Activated CD8-positive, alpha-beta memory T cell treated with anti-CD3 and anti-CD28 coated beads, Interleukin-2, amount 50 U/mL, for 48 hours (primary cell): ENCODE results near the gene METTL24.
"Not testable (repeated sequence)": the region's sequence is repeated elsewhere in the genome, so short reads cannot be mapped to it uniquely, and the experiment has no call there.

Experiments
- DNase-seq: peaks from one replicate; pipeline ENCODE4 v3.0.0-alpha.2; 2020

Gene METTL24

DNA sequence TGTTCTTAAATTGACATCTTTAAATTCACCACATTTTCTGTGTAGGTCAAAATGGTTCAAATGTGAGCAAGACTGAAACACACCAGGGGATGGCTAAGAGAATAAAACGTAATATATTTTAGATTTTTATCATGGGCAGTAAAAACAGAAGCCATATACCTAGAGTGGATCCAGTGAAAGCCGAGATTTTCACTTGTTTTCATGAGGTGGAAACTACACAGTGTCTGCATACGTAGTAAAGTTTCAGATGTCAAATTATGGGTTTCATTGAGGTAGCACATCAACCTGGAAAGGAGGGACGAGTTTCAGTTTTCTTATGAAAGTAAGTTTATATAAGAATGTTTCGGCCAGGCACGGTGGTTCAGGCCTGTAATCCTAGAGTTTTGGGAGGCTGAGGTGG, 25.9 kb downstream of the METTL24 start:
- no peak for DNase-seq

DNA sequence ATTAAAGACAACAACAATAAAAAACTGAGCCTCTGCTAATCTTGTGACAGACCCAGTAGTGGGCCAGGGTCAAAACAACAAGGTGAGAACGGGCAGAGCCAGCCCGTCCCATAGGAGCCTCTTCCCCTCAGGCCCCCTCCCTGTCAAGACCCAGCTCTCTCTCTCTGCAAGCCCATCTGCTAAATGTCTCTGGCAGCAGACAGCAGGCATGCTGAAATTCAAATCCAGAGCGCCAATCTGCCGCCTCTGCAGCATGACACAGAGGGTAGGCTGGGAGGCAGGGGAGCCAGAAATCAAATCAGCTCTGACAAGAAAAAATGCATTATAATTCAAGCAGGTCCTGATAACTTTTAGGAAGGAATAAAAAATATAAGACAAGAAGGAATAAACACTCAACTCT, 26.3 kb downstream of the METTL24 start:
- no peak for DNase-seq

DNA sequence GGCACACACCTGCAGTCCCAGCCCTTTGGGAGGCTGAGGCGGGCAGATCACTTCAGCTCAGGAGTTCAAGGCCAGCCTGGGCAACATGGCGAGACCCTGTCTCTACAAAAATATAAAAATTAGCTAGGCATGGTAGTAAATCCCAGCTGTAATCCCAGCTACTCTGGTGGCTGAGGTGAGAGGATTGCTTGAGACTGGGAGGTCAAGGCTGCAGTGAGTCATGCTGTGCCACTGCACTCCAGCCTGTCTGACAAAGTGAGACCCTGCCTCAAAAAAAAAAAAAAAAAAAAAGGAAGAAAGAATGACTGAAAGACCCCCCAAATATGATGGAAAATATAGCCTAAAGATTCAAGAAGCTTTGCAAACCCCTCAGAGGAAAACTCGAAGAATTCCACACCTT, 26.8 kb downstream of the METTL24 start:
- DNase-seq: no peak

DNA sequence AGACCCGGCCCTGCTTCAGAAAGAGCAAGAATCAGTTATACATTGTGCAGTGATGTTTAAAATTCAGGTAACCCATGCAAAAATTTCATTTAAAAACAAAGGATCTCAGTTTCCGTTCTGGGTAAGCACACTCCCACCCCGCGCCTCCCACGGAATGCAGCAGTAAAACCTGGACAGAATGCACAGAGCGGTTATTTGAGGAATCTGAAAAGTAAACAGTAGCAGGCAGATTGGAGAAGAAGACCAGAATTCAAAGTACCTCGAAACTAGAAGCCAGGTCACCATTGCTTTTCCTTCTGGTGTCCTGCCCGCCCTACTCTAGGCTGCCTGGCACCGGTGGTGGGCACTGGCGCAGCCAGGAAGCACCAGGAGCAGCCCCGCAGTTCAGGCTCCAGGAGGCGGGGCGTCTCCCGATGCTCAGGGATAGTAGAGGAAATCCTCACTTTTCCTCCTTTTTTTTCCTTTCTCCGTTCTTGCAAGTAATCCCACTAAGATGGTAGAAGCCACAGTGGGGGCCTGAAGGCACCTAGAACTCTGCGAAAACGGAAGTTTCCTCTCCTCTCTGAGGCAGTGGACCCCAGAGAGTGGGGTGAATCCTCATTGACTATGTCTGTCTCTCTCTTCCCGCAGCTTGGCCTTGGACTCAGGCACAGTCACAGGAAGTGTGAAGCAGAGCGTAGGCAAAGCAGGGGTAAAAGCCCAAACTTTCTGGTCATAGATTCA, 28.3 kb downstream of the METTL24 start:
- DNase-seq: no peak

DNA sequence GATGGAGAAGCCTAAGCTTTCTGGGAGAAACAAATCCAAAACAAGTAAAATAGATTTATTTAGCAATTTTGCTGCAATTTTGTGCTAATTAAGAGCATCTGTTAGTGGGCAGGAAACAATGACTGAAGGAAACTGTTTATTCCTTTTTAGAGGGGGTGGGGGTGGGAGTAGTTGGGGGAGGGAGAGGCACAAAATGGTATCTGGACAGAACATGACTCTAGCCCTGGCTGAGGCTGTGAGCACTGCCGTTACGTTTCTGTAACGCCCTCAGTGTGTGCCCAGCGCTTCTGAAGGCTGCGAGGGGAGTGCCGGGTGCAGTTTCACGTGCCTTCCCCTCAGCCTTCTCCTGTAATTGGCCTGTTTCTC, 28.8 kb downstream of the METTL24 start:
- DNase-seq: no peak

DNA sequence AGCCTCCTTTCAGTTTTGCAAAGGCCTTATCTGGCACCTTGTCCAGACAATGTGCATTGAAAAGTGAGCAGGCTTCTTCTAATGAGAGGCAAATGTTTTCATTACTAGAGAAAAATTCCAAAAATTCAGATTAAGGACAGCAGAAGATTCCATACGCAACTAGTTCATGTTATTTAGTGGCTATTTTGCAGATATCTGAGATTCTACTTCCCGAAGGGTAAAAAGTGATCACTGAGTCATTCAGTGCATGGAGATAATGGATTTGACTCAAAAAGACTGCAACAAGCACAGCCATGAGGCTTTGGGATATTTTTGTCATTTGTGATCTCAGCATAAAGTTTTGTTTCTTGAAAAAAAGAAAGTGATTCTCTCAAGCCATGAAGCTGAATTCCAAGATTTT, 29.9 kb downstream of the METTL24 start:
- no peak for DNase-seq

DNA sequence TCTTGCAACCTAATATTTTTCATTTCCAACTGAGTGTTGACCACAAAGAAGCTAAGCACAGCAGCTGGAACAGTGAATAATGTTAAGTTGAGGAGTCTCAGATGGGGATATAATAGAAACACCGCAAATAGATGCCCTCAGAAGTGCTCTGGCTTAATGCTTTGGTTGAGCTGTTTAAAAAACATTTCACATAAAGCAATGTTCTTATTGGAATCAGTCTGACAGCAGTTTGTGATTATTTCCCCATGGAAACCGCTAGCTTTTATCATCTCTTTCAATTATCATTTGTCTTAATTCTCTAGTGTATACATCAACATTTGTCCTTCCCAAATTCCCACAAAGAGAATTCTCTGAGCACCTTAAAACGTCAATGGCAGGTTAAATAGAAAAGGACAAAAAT, 30.8 kb downstream of the METTL24 start:
- no peak for DNase-seq

DNA sequence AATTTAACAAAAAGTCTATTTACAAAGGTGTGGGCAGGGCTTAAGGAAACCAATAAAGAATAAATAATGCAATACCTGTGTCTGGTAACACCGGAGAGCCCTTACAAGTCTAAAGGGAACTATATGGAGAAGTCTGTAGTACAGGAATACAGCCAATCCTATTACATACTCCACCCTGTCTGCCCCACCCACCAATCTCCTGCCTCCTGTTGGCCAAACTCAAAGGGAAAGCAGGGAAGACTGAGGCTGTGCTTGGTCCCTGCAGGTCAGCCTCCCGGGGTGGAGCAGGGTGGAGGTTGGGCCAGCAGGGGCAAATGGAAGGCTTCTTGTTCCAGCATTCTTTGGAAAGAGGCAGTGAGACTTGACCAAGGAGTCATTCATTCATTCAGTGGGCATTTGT, 31.5 kb downstream of the METTL24 start:
- no peak for DNase-seq

DNA sequence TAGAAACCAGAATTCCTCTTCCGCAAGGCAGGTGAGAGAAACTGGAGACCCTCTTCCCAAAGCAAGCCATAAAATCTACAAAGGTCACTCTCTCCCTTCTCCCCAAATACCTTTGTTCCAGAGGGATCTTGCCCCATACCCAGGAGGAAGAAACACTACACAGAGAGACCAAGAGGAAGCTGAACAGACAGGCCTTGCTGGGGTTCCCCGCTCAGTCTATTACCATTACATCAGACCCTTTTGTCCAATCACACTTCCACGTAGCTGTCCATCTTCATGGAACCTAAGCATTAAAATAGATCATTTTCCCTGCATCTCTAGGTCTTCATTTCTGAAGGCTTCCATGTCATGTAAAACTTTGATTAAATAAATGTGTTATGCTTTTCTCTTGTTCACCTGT, 32.1 kb downstream of the METTL24 start:
- no peak for DNase-seq

DNA sequence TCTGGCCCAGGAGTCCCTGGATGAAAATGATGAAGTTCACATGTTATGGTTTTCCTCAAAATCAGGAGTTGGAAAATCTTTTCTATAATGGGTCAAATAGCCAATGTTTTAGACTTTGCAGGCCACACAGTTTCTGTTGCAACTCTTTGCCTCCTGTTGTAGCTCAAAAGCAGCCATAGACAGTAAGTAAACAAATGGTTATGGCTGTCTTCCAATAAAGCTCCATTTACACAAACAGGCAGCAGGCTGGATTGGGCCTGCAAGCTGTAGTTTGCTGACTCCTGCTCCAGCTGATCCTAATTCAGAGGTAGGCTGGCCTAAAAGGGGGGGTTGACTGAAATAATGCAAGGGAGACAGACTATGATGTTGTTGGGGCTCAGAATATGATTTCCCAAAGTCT, 33.0 kb downstream of the METTL24 start:
- no peak for DNase-seq

DNA sequence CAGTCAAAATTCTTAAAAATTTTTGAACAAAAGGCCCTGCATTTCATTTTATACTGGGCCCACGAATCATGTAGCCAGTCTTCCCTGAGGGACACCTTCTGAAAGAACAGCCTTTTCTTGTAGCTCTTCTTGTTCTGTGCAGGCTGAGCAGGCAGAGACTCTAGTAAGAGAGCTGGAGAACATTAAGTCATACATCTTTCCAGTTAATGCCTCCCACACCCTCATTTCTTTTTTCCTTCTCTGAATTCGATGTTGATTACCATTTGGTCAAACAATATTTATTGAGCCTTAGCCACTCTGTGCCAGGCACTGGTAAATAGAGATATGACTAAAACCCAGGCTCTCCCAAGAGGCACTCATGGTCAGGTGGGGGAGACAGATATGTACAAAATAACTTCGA, 33.6 kb downstream of the METTL24 start:
- DNase-seq: no peak

DNA sequence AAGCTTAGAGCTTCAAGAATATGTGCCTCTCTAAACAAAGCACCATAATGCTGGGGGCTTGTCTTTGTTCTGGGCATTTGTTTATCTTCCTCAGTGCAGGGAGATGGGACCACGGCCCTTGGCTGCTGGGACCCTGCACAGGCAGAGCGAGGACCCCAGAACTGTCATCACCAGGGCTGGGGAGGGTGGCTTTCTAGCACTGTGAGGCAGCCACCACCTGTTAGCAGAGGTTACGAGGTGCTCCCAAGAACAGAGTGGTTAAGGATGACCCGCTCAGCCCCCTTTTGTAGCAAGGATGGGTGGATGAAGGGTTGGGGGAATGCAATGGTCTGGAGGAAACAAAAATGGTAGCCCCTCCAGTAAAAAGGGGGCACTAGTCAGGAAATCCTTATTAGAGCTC, 34.9 kb downstream of the METTL24 start:
- DNase-seq: no peak

DNA sequence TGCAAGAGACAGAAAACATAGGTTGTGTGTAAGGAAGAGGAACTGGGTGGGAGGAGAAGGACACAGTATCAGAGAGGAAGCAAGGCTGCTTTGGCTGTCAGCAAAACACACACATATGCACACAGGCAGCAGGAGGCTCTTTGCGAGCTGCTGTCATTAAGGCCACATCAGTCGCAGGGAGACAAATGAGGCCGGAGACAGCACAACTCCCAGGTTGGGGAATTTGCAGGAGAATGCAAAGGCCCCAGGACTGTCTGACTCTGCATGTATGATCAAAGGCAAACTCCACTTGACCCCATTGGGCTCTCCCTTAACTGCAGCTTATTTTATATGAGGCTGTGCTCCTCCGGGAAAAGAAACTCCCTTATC, 35.3 kb downstream of the METTL24 start:
- DNase-seq: no peak

DNA sequence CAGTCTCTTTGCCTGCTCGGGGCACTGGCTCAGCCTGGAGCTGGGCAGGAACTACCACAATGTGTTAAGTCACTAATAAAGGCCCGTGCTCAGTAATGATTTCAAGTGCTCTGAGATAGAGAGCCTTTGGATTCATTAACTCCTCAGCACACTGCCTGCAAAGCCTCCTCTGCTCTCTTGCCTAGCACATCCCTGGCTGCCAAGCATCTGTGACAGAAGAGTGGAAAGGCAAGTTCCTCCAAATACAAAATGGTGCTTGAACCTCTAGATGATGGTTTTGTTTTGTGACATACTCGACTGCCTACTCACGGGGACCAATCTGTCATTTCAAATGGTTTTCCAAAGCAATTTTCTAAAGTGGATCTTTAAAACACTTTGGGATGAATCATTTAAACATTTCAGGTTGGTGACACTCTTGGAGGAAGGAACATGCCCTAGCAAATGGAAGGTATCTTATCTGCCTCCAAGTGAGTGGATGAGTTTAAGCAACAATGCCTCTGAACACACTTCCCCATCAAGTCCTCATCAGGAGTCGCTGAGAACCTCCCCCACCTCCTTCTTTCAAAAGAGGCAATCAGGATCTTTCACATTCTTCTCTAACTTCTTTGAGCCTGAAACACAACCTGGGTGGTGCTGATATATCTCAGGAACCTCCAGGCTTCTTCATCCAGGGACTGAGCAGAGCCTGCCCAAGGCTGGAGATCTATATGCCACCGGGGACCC, 35.8 kb downstream of the METTL24 start:
- no peak for DNase-seq

DNA sequence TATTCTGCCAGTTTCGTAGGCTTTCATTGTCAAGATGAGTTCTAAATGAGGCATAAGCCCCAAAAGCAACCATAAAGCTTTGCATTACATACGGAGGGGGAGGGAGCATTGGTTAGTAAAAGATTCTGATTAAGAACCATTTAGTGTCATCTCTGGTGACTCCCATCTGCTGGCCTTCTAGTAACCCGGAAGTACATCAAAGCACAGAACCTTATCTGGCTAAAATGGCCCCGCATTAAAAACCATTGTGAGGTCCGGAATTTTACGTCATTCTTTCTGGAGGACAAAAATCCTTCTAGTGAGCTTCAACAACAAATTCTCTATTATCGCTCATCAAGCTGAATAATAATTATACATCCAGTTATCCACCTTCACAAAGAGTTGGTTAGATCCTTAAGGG, 37.8 kb downstream of the METTL24 start:
- no peak for DNase-seq

DNA sequence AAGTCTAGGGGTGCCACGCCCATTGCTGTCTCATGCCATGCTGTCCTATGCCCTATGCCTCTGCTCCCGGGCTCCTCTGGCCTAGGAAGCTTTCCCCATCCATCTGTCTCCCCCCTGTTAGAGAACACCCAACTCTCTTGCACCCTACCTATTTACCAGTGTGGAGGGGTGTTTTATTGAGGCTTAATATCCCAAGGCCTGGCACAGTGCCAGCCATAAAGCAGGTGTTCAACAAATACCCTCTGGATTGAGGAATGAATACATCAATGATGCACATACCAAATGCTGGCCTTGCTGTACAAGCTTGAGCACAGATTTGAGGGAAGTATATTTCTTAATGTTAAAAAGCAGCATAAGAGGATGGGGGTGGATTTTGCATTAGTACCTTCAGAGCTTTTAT, 38.3 kb downstream of the METTL24 start:
- DNase-seq: no peak

DNA sequence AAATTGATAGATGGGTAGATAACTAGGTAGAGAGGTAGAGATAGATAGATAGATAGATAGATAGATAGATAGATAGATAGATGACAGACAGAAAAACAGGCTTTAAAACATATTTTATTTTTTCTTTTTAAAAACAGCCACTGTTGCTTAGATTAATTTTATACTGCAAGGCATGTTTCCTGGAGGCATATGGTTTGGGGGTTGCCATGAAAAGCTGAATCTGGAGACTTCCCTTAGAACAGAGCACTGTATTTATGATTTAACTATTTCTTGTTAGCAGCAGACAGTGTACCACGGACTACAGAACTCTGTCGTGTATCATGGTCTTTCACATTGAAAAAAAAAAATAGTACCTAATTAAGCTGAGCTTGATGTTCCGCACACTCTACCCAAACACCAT, 38.8 kb downstream of the METTL24 start:
- no peak for DNase-seq

DNA sequence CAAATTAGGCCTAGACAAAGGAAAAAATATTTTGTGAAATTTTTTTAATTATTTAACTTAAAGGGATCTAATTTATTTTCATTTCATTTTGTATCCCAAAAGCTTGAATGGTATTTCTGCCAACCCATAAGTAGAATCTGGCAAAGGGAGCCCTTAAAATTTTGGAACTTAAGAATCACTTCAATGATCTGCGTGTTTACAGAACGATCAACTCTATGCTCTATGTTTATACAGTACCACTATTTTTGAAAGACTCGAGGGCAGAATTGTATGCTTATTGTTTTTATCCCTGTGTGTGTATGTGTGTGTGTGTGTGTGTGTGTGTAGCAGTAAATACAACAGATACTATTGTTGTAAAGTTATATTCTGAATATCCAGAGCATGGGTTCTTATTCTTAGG, 39.2 kb downstream of the METTL24 start:
- no peak for DNase-seq

DNA sequence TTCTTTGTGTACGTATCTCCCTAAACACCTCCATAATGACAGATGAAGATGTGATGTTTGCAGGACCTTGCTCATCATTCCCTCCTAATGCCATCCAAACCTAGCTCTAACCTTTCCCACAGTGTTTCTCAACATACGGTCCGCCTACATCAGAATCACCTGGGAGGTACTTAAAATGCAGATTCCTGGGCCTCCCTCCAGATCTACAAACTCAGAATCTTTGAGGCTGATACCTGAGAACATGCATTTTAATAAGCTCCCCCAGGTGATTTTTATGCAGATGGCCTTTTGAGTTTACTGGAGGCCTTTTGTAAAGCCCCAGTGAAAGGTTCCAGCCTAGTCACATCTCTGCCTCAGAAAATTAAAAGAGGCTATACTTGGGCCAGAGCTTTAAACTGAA, 40.5 kb downstream of the METTL24 start:
- DNase-seq: no peak

DNA sequence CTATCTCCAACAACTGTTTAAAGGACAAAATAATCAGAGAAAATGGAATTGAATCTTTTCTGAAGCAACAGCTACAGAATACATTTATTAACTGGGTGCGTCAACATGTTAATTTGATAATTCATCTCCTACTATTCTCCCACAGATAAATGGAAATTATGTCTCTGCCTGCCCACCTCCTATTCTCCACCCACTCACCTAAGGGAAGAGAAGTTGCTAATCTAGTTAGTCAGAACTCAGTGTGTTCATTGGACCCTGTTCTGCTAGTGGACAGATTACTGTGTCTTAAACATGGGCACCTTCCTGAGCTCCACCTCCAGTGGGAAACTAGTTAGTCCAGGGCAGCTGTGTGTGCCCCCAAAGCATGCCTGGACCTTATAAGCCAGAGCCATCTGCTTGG, 41.0 kb downstream of the METTL24 start:
- DNase-seq: no peak

DNA sequence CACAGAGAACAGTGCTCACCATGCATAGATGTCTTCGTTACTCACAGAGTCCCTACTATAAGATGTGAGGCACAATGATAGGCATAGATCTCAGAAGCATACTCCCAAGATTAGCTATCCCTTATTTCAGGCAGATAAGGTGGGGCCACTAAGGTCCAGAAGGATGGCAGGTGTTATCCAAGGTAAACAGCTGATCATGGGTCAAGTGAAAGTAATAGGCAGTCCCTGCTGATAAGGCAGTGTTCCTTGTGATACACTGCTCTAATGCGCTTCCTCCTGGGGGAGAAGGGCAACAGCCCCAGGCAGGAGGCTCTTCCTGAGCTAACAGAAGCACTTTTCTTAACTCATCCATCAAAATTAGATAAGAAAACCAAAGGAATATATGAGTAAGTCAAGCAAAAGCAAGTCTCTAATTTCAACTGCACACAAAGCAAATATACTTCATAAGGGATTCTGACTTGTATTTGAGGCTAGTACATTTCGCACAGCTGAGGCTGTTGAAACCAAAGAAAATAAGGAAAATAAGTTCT, 42.2 kb downstream of the METTL24 start:
- DNase-seq: no peak

DNA sequence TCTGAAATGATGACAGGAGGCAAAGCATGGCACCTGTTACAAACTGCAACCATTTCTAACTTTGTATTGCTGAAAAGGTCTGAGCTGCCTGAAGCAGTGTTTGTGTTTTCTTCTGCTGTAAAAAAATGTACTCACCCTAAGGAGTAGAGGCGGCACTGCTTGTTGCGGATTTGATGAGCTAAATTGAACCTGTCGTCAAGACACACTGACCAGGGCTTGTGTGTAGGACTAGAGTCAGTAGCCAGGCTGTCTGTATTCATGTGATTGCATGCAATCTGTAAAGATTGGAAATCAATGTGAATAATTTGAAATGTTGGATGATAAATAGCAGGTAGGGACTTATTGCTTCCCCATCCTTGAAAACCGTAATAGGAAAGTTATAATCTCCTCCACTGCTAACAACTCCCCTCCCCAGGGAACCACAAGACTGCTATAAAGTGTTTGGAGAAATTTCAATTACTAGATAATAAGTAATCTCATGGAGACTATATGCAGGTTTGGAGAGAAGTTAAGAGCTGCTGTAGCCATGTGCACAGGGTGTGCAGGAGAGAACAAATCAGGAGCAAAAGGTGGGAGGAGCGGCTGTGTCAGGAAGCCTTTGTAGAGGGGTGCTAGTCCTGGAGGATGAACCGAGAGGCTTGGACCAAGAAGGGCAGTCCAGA, 42.8 kb downstream of the METTL24 start:
- DNase-seq: no peak

DNA sequence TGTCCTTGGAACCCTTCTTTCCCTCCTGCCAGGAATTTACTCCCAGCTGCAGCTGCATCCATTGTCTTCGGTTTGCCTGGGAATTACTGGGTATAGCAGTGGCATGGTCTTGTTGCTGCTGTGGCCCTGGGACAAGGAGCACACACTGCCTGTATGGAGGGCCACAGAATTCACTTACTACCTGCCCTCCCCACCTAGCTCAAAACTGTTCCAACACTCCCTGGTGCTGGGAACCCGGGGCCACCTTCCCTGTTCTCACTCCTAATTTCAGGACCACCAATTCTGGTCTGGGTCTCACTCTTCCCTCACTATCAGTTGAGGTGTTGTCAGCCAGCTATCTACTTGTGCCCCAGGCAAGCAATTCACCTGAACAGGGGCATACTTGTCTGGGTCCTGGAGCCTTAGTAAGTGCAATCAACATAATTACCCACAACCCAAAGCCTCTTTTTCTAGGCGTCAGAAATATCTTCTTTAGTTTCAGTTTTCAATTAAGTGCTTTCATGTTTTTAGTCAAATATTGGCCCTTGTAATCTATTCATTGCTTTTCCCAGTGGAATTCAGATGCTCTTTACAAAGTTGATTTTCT, 47.2 kb downstream of the METTL24 start:
- DNase-seq: no peak

DNA sequence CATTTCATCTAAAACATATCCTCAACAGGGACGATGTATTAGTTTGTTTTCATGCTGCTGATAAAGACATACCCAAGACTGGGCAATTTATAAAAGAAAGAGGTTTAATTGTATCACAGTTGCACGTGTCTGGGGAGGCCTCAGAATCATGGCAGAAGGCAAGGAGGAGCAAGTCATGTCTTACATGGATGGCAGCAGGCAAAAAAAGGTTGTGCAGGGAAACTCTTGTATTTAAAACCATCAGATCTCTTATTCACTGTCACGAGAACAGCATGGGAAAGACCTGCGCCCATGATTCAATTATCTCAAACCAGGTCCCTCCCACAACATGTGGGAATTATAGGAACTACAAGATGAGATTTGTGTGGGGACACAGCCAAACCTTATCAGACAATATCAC, 48.7 kb downstream of the METTL24 start:
- not testable (repeated sequence) for DNase-seq
